WTC11 (cell line): ENCODE results near the gene IL1RAPL1. TPM values are rescaled to one million over a fixed set of nuclear protein-coding genes. Genes with fewer than 3 reads are reported as not detected.

Experiments
- ATAC-seq: fragments of 200-7000 bp; cut with Tn5 transposase; 2 replicates; pipeline ENCODE4 v1.10.0; 2021; ENCODE audit warnings: mild to moderate bottlenecking, moderate library complexity
- CTCF ChIA-PET: fragments of 300-600 bp; sonication (Branson Sonifier 250); formaldehyde crosslinking; loops from one replicate; lab custom pipeline; 2021; ENCODE audit warnings: antibody characterized with exemption; lab: Charles Lee
- POLR2A ChIA-PET: fragments of 350-600 bp; sonication (Branson Sonifier 250); formaldehyde crosslinking; loops from one replicate; lab custom pipeline; 2021; ENCODE audit warnings: antibody characterized with exemption; lab: Charles Lee
- DNase-seq: peaks from one replicate; pipeline ENCODE4 v3.0.0; 2021; ENCODE audit warnings: low spot score
- H3K27ac Mint-ChIP-seq: 2 replicates; pipeline ENCODE4 v1.8.0; 2021; ENCODE audit warnings: mixed read lengths
- H3K27me3 Mint-ChIP-seq: 2 replicates; pipeline ENCODE4 v1.8.0; 2021; ENCODE audit warnings: low read depth, mild to moderate bottlenecking, moderate library complexity, mixed read lengths
- H3K36me3 Mint-ChIP-seq: 2 replicates; pipeline ENCODE4 v1.8.0; 2021; ENCODE audit warnings: mixed read lengths
- H3K4me1 Mint-ChIP-seq: 2 replicates; pipeline ENCODE4 v1.8.0; 2022; ENCODE audit warnings: mixed read lengths
- H3K4me3 Mint-ChIP-seq: 2 replicates; pipeline ENCODE4 v1.8.0; 2021; ENCODE audit warnings: mild to moderate bottlenecking, moderate library complexity, mixed read lengths
- H3K9me3 Mint-ChIP-seq: 2 replicates; pipeline ENCODE4 v1.8.0; 2021; ENCODE audit warnings: mixed read lengths
- ELF4 ChIP-seq: sonication (generic); formaldehyde crosslinking; IDR thresholded peaks from 2 replicates; pipeline ENCODE4 v1.8.1; 2022; ENCODE audit warnings: low read depth, mild to moderate bottlenecking, moderate library complexity, missing genetic modification reagents
- GABPB1 ChIP-seq: sonication (generic); formaldehyde crosslinking; IDR thresholded peaks from 2 replicates; pipeline ENCODE4 v1.8.1; 2023; ENCODE audit warnings: mild to moderate bottlenecking, missing genetic modification reagents
- MYBL2 ChIP-seq: sonication (generic); formaldehyde crosslinking; IDR thresholded peaks from 2 replicates; pipeline ENCODE4 v1.8.1; 2023; ENCODE audit warnings: mild to moderate bottlenecking, moderate library complexity, missing genetic modification reagents
- NFYB ChIP-seq: sonication (generic); formaldehyde crosslinking; conservative IDR thresholded peaks from 2 replicates; pipeline ENCODE4 v1.8.0; 2022; ENCODE audit warnings: low read depth, missing genetic modification reagents
- NR1H2 ChIP-seq: sonication (generic); formaldehyde crosslinking; IDR thresholded peaks from 2 replicates; pipeline ENCODE4 v1.9.0; 2021; ENCODE audit warnings: mild to moderate bottlenecking, moderate library complexity, missing genetic modification reagents
- NR3C1 ChIP-seq: sonication (generic); formaldehyde crosslinking; conservative IDR thresholded peaks from 2 replicates; pipeline ENCODE4 v1.8.1; 2023; ENCODE audit warnings: low read depth, mild to moderate bottlenecking, missing genetic modification reagents
- PRDM15 ChIP-seq: sonication (generic); formaldehyde crosslinking; IDR thresholded peaks from 2 replicates; pipeline ENCODE4 v1.8.0; 2022; ENCODE audit warnings: missing genetic modification reagents
- PREB ChIP-seq: sonication (generic); formaldehyde crosslinking; IDR thresholded peaks from 2 replicates; pipeline ENCODE4 v1.8.1; 2022; ENCODE audit warnings: mild to moderate bottlenecking, missing genetic modification reagents, moderate library complexity, borderline replicate concordance
- RORB ChIP-seq: fragments of 250-450 bp; sonication (Bioruptor Pico); IDR thresholded peaks from 2 replicates; pipeline ENCODE4 v1.9.0; 2021; ENCODE audit warnings: mild to moderate bottlenecking
- SMAD3 ChIP-seq: sonication (generic); formaldehyde crosslinking; IDR thresholded peaks from 2 replicates; pipeline ENCODE4 v1.8.0; 2022; ENCODE audit warnings: missing genetic modification reagents, mild to moderate bottlenecking, borderline replicate concordance
- TCF7 ChIP-seq: sonication (generic); formaldehyde crosslinking; IDR thresholded peaks from 2 replicates; pipeline ENCODE4 v1.8.0; 2022; ENCODE audit warnings: mild to moderate bottlenecking, low read depth, missing genetic modification reagents, moderate library complexity
- TEAD1 ChIP-seq: sonication (generic); formaldehyde crosslinking; IDR thresholded peaks from 2 replicates; pipeline ENCODE4 v1.8.0; 2022; ENCODE audit warnings: mild to moderate bottlenecking, missing genetic modification reagents
- USF2 ChIP-seq: sonication (generic); formaldehyde crosslinking; IDR thresholded peaks from 2 replicates; pipeline ENCODE4 v1.8.1; 2023; ENCODE audit warnings: mild to moderate bottlenecking, missing genetic modification reagents, moderate library complexity
- ZNF219 ChIP-seq: sonication (generic); formaldehyde crosslinking; IDR thresholded peaks from 2 replicates; pipeline ENCODE4 v1.8.0; 2023; ENCODE audit warnings: missing genetic modification reagents, mild to moderate bottlenecking, borderline replicate concordance
- ZNF532 ChIP-seq: fragments of 250-450 bp; sonication (Bioruptor Pico); IDR thresholded peaks from 2 replicates; pipeline ENCODE4 v1.9.0; 2021; ENCODE audit warnings: mild to moderate bottlenecking, borderline replicate concordance
- ZSCAN18 ChIP-seq: fragments of 250-450 bp; sonication (Bioruptor Pico); IDR thresholded peaks from 2 replicates; pipeline ENCODE4 v2.1.2; 2022; ENCODE audit warnings: mild to moderate bottlenecking, moderate library complexity
- total RNA-seq: library from RNA; stranded (reverse); gene quantifications from 3 replicates; pipeline ENCODE4 v1.2.3, GENCODE V29; 2021

The IL1RAPL1 gene
- total RNA-seq, 1 experiment from 2014 or later, result 0.13 TPM

- TF ChIP-seq ZSCAN18 (CRISPR knock-in tag) (no peak), PREB (no peak), RORB (CRISPR knock-in tag) (no peak), NR1H2 (CRISPR knock-in tag) (no peak)
Observed at GRCh38 chrX:29797156-29797555, 1209.9 kb downstream of the IL1RAPL1 start (continued).

- DNase-seq (no peak), ATAC-seq (no peak)
- POLR2A ChIA-PET, result no interaction called here
- Mint-ChIP-seq H3K27me3 (no peaks in the 10 kb centered on the region), H3K4me3 (no peak overlapping the region), H3K9me3 (no peaks in the 10 kb centered on the region), H3K4me1 (no peaks in the 10 kb centered on the region), H3K36me3 (no peaks in the 10 kb centered on the region), H3K27ac (no peak overlapping the region)
- TF ChIP-seq ELF4 (CRISPR knock-in tag) (no peak), TEAD1 (no peak), ZNF532 (CRISPR knock-in tag) (no peak), MYBL2 (CRISPR knock-in tag) (no peak), GABPB1 (CRISPR knock-in tag) (no peak), SMAD3 (CRISPR knock-in tag) (no peak), ZNF219 (no peak), RORB (CRISPR knock-in tag) (no peak), PRDM15 (CRISPR knock-in tag) (no peak), NR3C1 (CRISPR knock-in tag) (no peak), TCF7 (CRISPR knock-in tag) (no peak), USF2 (CRISPR knock-in tag) (no peak), NFYB (CRISPR knock-in tag) (no peak)
- CTCF ChIA-PET, result no interaction called here
Observed at GRCh38 chrX:29798469-29798868, 1211.2 kb downstream of the IL1RAPL1 start.
